Caco-2 (cell line): ENCODE results near the gene PSG7. TPM values are rescaled to one million over a fixed set of nuclear protein-coding genes. Genes with fewer than 3 reads are reported as not detected.
"Not testable (repeated sequence)": the region's sequence is repeated elsewhere in the genome, so short reads cannot be mapped to it uniquely, and the experiment has no call there.

Source experiments
- BruUV-seq: library from RNA; stranded (reverse); fragments of 400-500 nt; replicated peaks from 2 replicates; lab custom pipeline; 2021; lab: Mats Ljungman, UMichigan
- CTCF ChIA-PET: fragments of 300-600 bp; sonication (Branson Sonifier 250); formaldehyde crosslinking; loops from one replicate; lab custom pipeline; 2022; ENCODE audit warnings: antibody characterized with exemption; lab: Charles Lee
- POLR2A ChIA-PET: fragments of 300-600 bp; sonication (Branson Sonifier 250); formaldehyde crosslinking; loops from one replicate; lab custom pipeline; 2022; ENCODE audit warnings: antibody characterized with exemption; lab: Charles Lee
- DNase-seq, 2 experiments: peaks; one replicate each; pipeline versions ENCODE4 v3.0.0 to v3.0.0-alpha.2; 2020 to 2022
- H3K27me3 ChIP-seq: replicated peaks from 2 replicates; pipeline ENCODE4 v1.6.0; 2011; ENCODE audit warnings: low read length; ENCODE audit not compliant: control insufficient read depth, insufficient read depth
- H3K36me3 ChIP-seq: 2 replicates; pipeline ENCODE4 v1.5.1; 2011; ENCODE audit warnings: low read length; ENCODE audit not compliant: control insufficient read depth, insufficient read depth
- H3K4me1 ChIP-seq: fragments of 250-450 bp; sonication (Bioruptor Pico); 2 replicates; pipeline ENCODE4 v1.5.1; 2020; ENCODE audit warnings: mild to moderate bottlenecking
- H3K4me3 ChIP-seq: 2 replicates; pipeline ENCODE4 v1.5.1; 2011; ENCODE audit warnings: low read depth, mild to moderate bottlenecking, control low read depth, low read length
- H3K9me3 ChIP-seq: fragments of 250-450 bp; sonication (Bioruptor Pico); 2 replicates; pipeline ENCODE4 v1.5.1; 2020; ENCODE audit warnings: mild to moderate bottlenecking, moderate library complexity
- H3K27ac Mint-ChIP-seq: one replicate; pipeline ENCODE4 v1.8.0; 2022; ENCODE audit warnings: mixed read lengths; ENCODE audit not compliant: unreplicated experiment
- H3K27me3 Mint-ChIP-seq: one replicate; pipeline ENCODE4 v1.8.0; 2022; ENCODE audit warnings: mixed read lengths; ENCODE audit not compliant: insufficient read depth, unreplicated experiment
- H3K36me3 Mint-ChIP-seq: one replicate; pipeline ENCODE4 v1.8.0; 2022; ENCODE audit warnings: mild to moderate bottlenecking, mixed read lengths; ENCODE audit not compliant: insufficient read depth, unreplicated experiment
- H3K4me1 Mint-ChIP-seq: one replicate; pipeline ENCODE4 v1.8.0; 2022; ENCODE audit warnings: low read depth, mixed read lengths; ENCODE audit not compliant: unreplicated experiment
- H3K4me3 Mint-ChIP-seq: one replicate; pipeline ENCODE4 v1.8.0; 2022; ENCODE audit warnings: mild to moderate bottlenecking, moderate library complexity, mixed read lengths; ENCODE audit not compliant: unreplicated experiment
- H3K9me3 Mint-ChIP-seq: one replicate; pipeline ENCODE4 v1.8.0; 2022; ENCODE audit warnings: mixed read lengths; ENCODE audit not compliant: unreplicated experiment
- CTCF ChIP-seq, 2 experiments: fragments of 200-600 bp in 1 of 2; IDR thresholded peaks; 1 replicate in 1 of 2; 2 replicates in 1 of 2; pipeline versions ENCODE4 v1.5.1 to v1.8.0; 2011 to 2022; ENCODE audit warnings: antibody characterized with exemption in 1 of 2, control low read depth in 1 of 2, inconsistent platforms in 1 of 2, low read depth in 1 of 2, low read length in 1 of 2, mild to moderate bottlenecking in 1 of 2, moderate library complexity in 1 of 2; ENCODE audit not compliant: insufficient read depth in 1 of 2, severe bottlenecking in 1 of 2, unreplicated experiment in 1 of 2
- intact Hi-C: fragments of 100-400 bp; cut with micrococcal nuclease; formaldehyde crosslinking; loops from one replicate; pipeline ENCODE4 v1.10.0; 2022; ENCODE audit not compliant: unreplicated experiment
- total RNA-seq: library from RNA; stranded (reverse); gene quantifications from 2 replicates; pipeline ENCODE4 v1.2.3, GENCODE V29; 2022

PSG7 gene
- total RNA-seq, 1 experiment from 2014 or later, result not detected

- Mint-ChIP-seq H3K9me3 (peaks cover 10% of the 10 kb centered on the region), H3K4me1 (no peaks in the 10 kb centered on the region), H3K4me3 (no peak overlapping the region), H3K27me3 (no peaks in the 10 kb centered on the region), H3K27ac (no peak overlapping the region), H3K36me3 (peaks cover 6% of the 10 kb centered on the region)
- Histone ChIP-seq H3K27me3 (no peaks in the 10 kb centered on the region), H3K4me1 (no peaks in the 10 kb centered on the region), H3K4me3 (no peak overlapping the region), H3K9me3 (no peaks in the 10 kb centered on the region), H3K36me3 (no peaks in the 10 kb centered on the region)
- BruUV-seq, result no TSS peak
- ChIA-PET POLR2A (no interaction called here), CTCF (interaction anchor here (1.2 kb wide), 1 partner anchor 63 kb away, joined by 3 read pairs; no protein-coding TSS in a partner anchor)
- intact Hi-C loops, result no loop called here
- no peak for DNase-seq
- no peak for TF ChIP-seq CTCF (IDR thresholded peaks at IDR 0.05; ENCODE audit: insufficient read depth in 1 of 2, low read depth in 1 of 2, low read length in 1 of 2, severe bottlenecking in 1 of 2, unreplicated experiment in 1 of 2)
Observed at GRCh38 chr19:42919757-42920079, 17.3 kb downstream of the PSG7 start.

- DNase-seq, H3K4me3 Mint-ChIP-seq, H3K36me3 ChIP-seq, H3K27me3 Mint-ChIP-seq, H3K36me3 Mint-ChIP-seq, H3K4me1 ChIP-seq, BruUV-seq, POLR2A ChIA-PET, intact Hi-C loops, H3K4me3 ChIP-seq, H3K9me3 Mint-ChIP-seq, H3K4me1 Mint-ChIP-seq, H3K9me3 ChIP-seq, H3K27me3 ChIP-seq: not testable (repeated sequence)
- H3K27ac Mint-ChIP-seq, result peak overlapping the region; percentile 29
- CTCF ChIA-PET, result interaction anchor here (1.2 kb wide), 1 partner anchor 63 kb away, joined by 3 read pairs; no protein-coding TSS in a partner anchor
Observed at GRCh38 chr19:42919070-42919756, 17.8 kb downstream of the PSG7 start.

- H3K4me1 Mint-ChIP-seq, H3K27me3 ChIP-seq, H3K9me3 ChIP-seq, H3K4me3 ChIP-seq, DNase-seq, intact Hi-C loops, CTCF ChIA-PET, H3K27me3 Mint-ChIP-seq, H3K4me1 ChIP-seq, H3K9me3 Mint-ChIP-seq, H3K36me3 Mint-ChIP-seq, H3K36me3 ChIP-seq, H3K4me3 Mint-ChIP-seq, POLR2A ChIA-PET, BruUV-seq: not testable (repeated sequence)
- H3K27ac Mint-ChIP-seq, result peak overlapping the region; percentile 29
Observed at GRCh38 chr19:42918377-42919069, 18.5 kb downstream of the PSG7 start.

- intact Hi-C loops, H3K4me3 Mint-ChIP-seq, H3K27ac Mint-ChIP-seq, DNase-seq, POLR2A ChIA-PET, H3K4me3 ChIP-seq, H3K27me3 Mint-ChIP-seq, H3K9me3 ChIP-seq, H3K9me3 Mint-ChIP-seq, CTCF ChIA-PET, H3K27me3 ChIP-seq, H3K36me3 ChIP-seq, H3K36me3 Mint-ChIP-seq, H3K4me1 Mint-ChIP-seq, H3K4me1 ChIP-seq, BruUV-seq: not testable (repeated sequence)
Observed at GRCh38 chr19:42917634-42918033, 19.4 kb downstream of the PSG7 start, which contains the start of gene PSG6. PSG6 (minus strand) TSS chr19:42917894; CDS start chr19:42917792, 102 bp downstream.

- BruUV-seq, POLR2A ChIA-PET: not testable (repeated sequence)
Observed at GRCh38 chr19:42916931-42917330, 20.1 kb downstream of the PSG7 start.

GRCh38 chr19:42913516-42913915 is 23.5 kb downstream of the PSG7 start:
- not testable (repeated sequence) for H3K9me3 Mint-ChIP-seq

More at GRCh38 chr19:42916931-42917330, 20.1 kb downstream of the PSG7 start:
- DNase-seq, H3K27ac Mint-ChIP-seq, H3K4me1 ChIP-seq, intact Hi-C loops, H3K4me3 Mint-ChIP-seq, H3K4me3 ChIP-seq, CTCF ChIA-PET, H3K36me3 Mint-ChIP-seq, H3K4me1 Mint-ChIP-seq, H3K27me3 Mint-ChIP-seq, H3K36me3 ChIP-seq, H3K9me3 Mint-ChIP-seq, H3K9me3 ChIP-seq, H3K27me3 ChIP-seq: not testable (repeated sequence)

More at GRCh38 chr19:42913516-42913915, 23.5 kb downstream of the PSG7 start:
- H3K4me1 ChIP-seq, H3K9me3 ChIP-seq, H3K4me1 Mint-ChIP-seq, H3K4me3 ChIP-seq, DNase-seq, BruUV-seq, H3K27me3 ChIP-seq, H3K4me3 Mint-ChIP-seq, H3K36me3 ChIP-seq, H3K27me3 Mint-ChIP-seq, H3K27ac Mint-ChIP-seq, POLR2A ChIA-PET, H3K36me3 Mint-ChIP-seq, intact Hi-C loops: not testable (repeated sequence)
- CTCF ChIA-PET, result interaction anchor here (0.6 kb wide), 1 partner anchor 488 kb away, joined by 3 read pairs; no protein-coding TSS in a partner anchor
